ENCODE measurements around the gene SMPD4. TPM values are rescaled to one million over a fixed set of nuclear protein-coding genes. Genes with fewer than 3 reads are reported as not detected.

SMPD4 gene
- total and polyA plus RNA-seq, 9 of the 15 experiments (the other 6 are each of a cell fraction or from before 2014, with no cell fraction given): 7.5 to 123 (median 35.7) TPM

DNA sequence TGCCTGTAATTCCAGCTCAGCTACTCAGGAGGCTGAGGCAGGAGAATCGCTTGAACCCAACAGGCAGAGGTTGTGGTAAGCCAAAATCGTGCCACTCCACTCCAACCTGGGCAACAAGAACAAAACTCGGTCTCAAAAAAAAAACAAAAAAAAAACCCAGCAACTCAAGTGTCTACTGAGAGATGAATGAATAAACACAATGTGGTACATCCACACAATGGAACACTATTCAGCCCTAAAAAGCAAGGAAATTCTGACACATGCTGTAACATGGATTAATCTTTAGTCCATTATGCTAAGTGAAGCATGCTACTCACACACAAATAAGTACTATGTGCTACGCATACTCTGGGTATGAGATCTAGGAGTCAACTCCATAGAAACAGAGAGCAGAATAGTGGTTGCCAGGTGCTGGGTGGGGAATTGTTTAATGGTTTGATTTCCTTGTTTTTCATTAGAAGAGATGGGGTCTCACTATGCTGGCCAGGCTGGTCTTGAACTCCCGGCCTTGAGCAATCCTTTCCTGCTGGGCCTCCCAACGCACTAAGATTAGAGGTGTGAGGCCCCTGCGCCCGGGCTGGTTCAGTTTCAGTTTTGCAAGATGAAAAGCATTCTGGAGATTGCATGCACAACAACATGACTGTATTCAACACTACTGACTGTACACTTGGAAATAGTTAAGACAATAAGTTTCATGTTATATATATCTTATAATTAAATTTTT lies 15.9 kb downstream of the SMPD4 start:
- peaks cover 69% of the 10 kb centered on the region for H3K36me3 ChIP-seq (ENCODE audit: control insufficient read depth, insufficient read depth, low read length)
- ChIA-PET POLR2A (no interaction called here), CTCF (ENCODE audit: low intra/inter-chr PET ratio) (no interaction called here)
- ATAC-seq (no peak), FAIRE-seq (no peak), DNase-seq (ENCODE audit: extremely low read depth in 1 of 4, low spot score in 3 of 4) (no peak)
- TF ChIP-seq EP300 (IDR thresholded peaks at IDR 0.05; ENCODE audit: low read length): no peak
- peak; percentile 29 for TF ChIP-seq RBM25 (IDR thresholded peaks at IDR 0.05; ENCODE audit: low read depth, low read length, severe bottlenecking)
- no peak for TF ChIP-seq ZNF384 (IDR thresholded peaks at IDR 0.05; ENCODE audit: low read depth, low read length)
- TF ChIP-seq ZNF121 (CRISPR knock-in tag; conservative IDR thresholded peaks at IDR 0.05): peak; percentile 75
- TF ChIP-seq ZNF699 (CRISPR knock-in tag; IDR thresholded peaks at IDR 0.05; ENCODE audit: insufficient replicate concordance): no peak
- intact Hi-C loops (cut with micrococcal nuclease) (no loop called here), in situ Hi-C loops (cut with MboI) (no loop called here)
- no peaks in the 10 kb centered on the region for H3K79me2 ChIP-seq (ENCODE audit: control insufficient read depth, insufficient read depth, low read length)
- no peak overlapping the region for H3K9ac ChIP-seq (ENCODE audit: insufficient read depth in 1 of 2, low read depth in 2 of 2, low read length in 2 of 2)
- no peaks in the 10 kb centered on the region for H3K9me1 ChIP-seq (ENCODE audit: control insufficient read depth, insufficient read depth, low read length)
- 97% methylated on average over 8 of the region's 8 CpGs for WGBS (ENCODE audit: insufficient coverage, low coverage, missing lambda C conversion rate)
- H3K9me3 ChIP-seq (replicated peaks; ENCODE audit: control insufficient read depth, insufficient read depth, low read depth, low read length): no peaks in the 10 kb centered on the region
- H4K20me1 ChIP-seq (replicated peaks; ENCODE audit: control insufficient read depth, insufficient read depth, low read length): no peaks in the 10 kb centered on the region
- H3K4me2 ChIP-seq (ENCODE audit: insufficient read depth, low read length): no peak overlapping the region
- no peak overlapping the region for H2AFZ ChIP-seq (ENCODE audit: low read depth, low read length)
- no peak overlapping the region for H3K27ac ChIP-seq (ENCODE audit: extremely low read depth, low read depth, low read length)
- no TSS peak for BruUV-seq (replicated peaks)
- no peak overlapping the region for H3K4me3 ChIP-seq
- H3K27me3 ChIP-seq (ENCODE audit: control insufficient read depth in 2 of 2, insufficient read depth in 2 of 2, low read length in 2 of 2): no peaks in the 10 kb centered on the region
- H3K4me1 ChIP-seq (replicated peaks in 1 of 2; ENCODE audit: control insufficient read depth in 2 of 2, insufficient read depth in 2 of 2, low read length in 2 of 2): peaks cover 0 to 23% of the 10 kb centered on the region in 2 experiments; a peak in 2 of 5 replicates

DNA sequence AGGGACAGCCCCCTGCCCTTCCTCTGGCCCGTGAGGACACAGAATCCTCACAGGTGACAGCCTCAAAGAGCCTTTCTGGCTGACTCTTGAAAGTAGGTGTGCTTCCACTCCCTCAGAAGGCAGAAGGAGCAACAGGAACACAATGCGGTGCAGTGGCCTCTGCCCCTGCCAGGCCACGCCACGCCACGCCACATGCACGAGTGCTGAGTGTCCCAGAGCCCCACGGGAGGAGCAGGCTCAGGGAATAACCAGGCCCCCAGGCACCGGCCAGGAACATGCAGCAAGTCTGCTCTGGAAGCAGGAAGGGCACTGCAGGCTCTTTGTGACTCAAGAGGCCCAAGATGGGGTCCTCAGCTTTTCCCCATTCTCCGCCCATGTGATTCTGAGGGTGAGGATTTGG lies 18.4 kb downstream of the SMPD4 start:
- CTCF ChIA-PET (ENCODE audit: low intra/inter-chr PET ratio): no interaction called here
- Histone ChIP-seq H4K20me1 (replicated peaks; ENCODE audit: control insufficient read depth, insufficient read depth, low read length) (no peaks in the 10 kb centered on the region), H3K9me3 (replicated peaks; ENCODE audit: control insufficient read depth, insufficient read depth, low read depth, low read length) (no peaks in the 10 kb centered on the region), H3K4me2 (ENCODE audit: insufficient read depth, low read length) (no peak overlapping the region), H3K27ac (ENCODE audit: extremely low read depth, low read depth, low read length) (no peak overlapping the region), H3K36me3 (ENCODE audit: control insufficient read depth, insufficient read depth, low read length) (peaks cover 67% of the 10 kb centered on the region), H3K4me3 (no peak overlapping the region), H3K9ac (ENCODE audit: insufficient read depth in 1 of 2, low read depth in 2 of 2, low read length in 2 of 2) (no peak overlapping the region; a peak in 1 of 4 replicates), H3K4me1 (replicated peaks in 1 of 2; ENCODE audit: control insufficient read depth in 2 of 2, insufficient read depth in 2 of 2, low read length in 2 of 2) (peaks cover 0 to 24% of the 10 kb centered on the region in 2 experiments; a peak in 2 of 5 replicates), H2AFZ (ENCODE audit: low read depth, low read length) (no peak overlapping the region), H3K9me1 (ENCODE audit: control insufficient read depth, insufficient read depth, low read length) (no peaks in the 10 kb centered on the region), H3K27me3 (ENCODE audit: control insufficient read depth in 2 of 2, insufficient read depth in 2 of 2, low read length in 2 of 2) (no peaks in the 10 kb centered on the region), H3K79me2 (ENCODE audit: control insufficient read depth, insufficient read depth, low read length) (no peaks in the 10 kb centered on the region)
- intact Hi-C loops (cut with micrococcal nuclease) (no loop called here), in situ Hi-C loops (cut with MboI) (no loop called here)
- FAIRE-seq (no peak), DNase-seq (ENCODE audit: extremely low read depth in 1 of 4, low spot score in 3 of 4) (peak in 1 of 4 experiments; percentile 5), ATAC-seq (no peak)
- no TSS peak for BruUV-seq (replicated peaks)
- POLR2A ChIA-PET: no interaction called here
- TF ChIP-seq ZNF785 (CRISPR knock-in tag; IDR thresholded peaks at IDR 0.05): no peak
- TF ChIP-seq POLR2G (IDR thresholded peaks at IDR 0.05; ENCODE audit: low read depth, low read length): 0 out of 2 replicates have a peak, but pooled peaks have one; percentile 2
- no peak for TF ChIP-seq CTBP1 (IDR thresholded peaks at IDR 0.05; ENCODE audit: borderline replicate concordance)
- peak; percentile 22; the same call in 1 of the 2 replicates for TF ChIP-seq POLR2A (conservative IDR thresholded peaks at IDR 0.05)
- 97% methylated on average over 8 of the region's 9 CpGs for WGBS (ENCODE audit: insufficient coverage, low coverage, missing lambda C conversion rate)
